ENCODE measurements around the gene NRDE2.

- no peak for TF ChIP-seq RAD21 (IDR thresholded peaks at IDR 0.05)
- TF ChIP-seq CTCF (IDR thresholded peaks at IDR 0.05; ENCODE audit: low read depth, low read length, missing input control), result no peak
- TF ChIP-seq MAX (IDR thresholded peaks at IDR 0.05), result no peak
Measured at GRCh38 chr14:90263748-90264449, 67.8 kb downstream of the NRDE2 start.
